A549 (cell line): ENCODE results near the gene ADAT1.

Experiments
- BHLHE40 ChIP-seq: IDR thresholded peaks from 2 replicates; pipeline ENCODE4 v1.6.1; 2012; ENCODE audit warnings: low read depth, low read length, inconsistent platforms
- CEBPB ChIP-seq, 2 experiments: fragments of >200 bp in 1 of 2; sonication (Bioruptor Twin) in 1 of 2; formaldehyde crosslinking in 1 of 2; IDR thresholded peaks; 2 replicates each; pipeline ENCODE4 v1.6.1; 2012 to 2016
- CHD4 ChIP-seq: fragments of 200-600 bp; sonication (generic); IDR thresholded peaks from 2 replicates; pipeline ENCODE4 v1.6.1; 2016; ENCODE audit warnings: antibody characterized with exemption, mild to moderate bottlenecking, borderline replicate concordance
- JUN ChIP-seq, 2 experiments: fragments of >200 bp; sonication (Bioruptor Twin); formaldehyde crosslinking; IDR thresholded peaks; 2 replicates in 1 of 2; 3 replicates in 1 of 2; pipeline ENCODE4 v1.6.1; 2016 to 2017
- JUNB ChIP-seq: fragments of >200 bp; sonication (Bioruptor Twin); formaldehyde crosslinking; IDR thresholded peaks from 2 replicates; pipeline ENCODE4 v1.6.1; 2016
- MAZ ChIP-seq: fragments of 150-350 bp; IDR thresholded peaks from 2 replicates; pipeline ENCODE4 v1.6.1; 2014; ENCODE audit warnings: antibody characterized with exemption, low read depth, low read length, borderline replicate concordance
- PHF8 ChIP-seq: fragments of 200-600 bp; sonication (generic); IDR thresholded peaks from 2 replicates; pipeline ENCODE4 v1.6.1; 2016; ENCODE audit warnings: low read depth, mild to moderate bottlenecking, antibody characterized with exemption, moderate library complexity, borderline replicate concordance
- POLR2A ChIP-seq: IDR thresholded peaks from 2 replicates; pipeline ENCODE4 v1.6.1; 2012; ENCODE audit warnings: mild to moderate bottlenecking, low read length
- RAD21 ChIP-seq, 2 experiments: fragments of >200 bp in 1 of 2; sonication (Bioruptor Twin) in 1 of 2; formaldehyde crosslinking in 1 of 2; IDR thresholded peaks in 1 of 2; conservative IDR thresholded peaks in 1 of 2; 2 replicates in 1 of 2; 3 replicates in 1 of 2; pipeline ENCODE4 v1.6.1; 2012 to 2018; ENCODE audit warnings: inconsistent platforms in 1 of 2
- TF ChIP-seq, protein P1 (sequence below): fragments of >200 bp; sonication (Bioruptor Twin); formaldehyde crosslinking; IDR thresholded peaks from 3 replicates; pipeline ENCODE4 v1.5.1; 2016
- TF ChIP-seq, protein P2 (sequence below): IDR thresholded peaks from 2 replicates; pipeline ENCODE4 v1.6.1; 2012
- TF ChIP-seq, protein P3 (sequence below): IDR thresholded peaks from 2 replicates; pipeline ENCODE4 v1.6.1; 2012
- TF ChIP-seq, protein P4 (sequence below): fragments of 250-450 bp; sonication (Bioruptor Pico); IDR thresholded peaks from 2 replicates; pipeline ENCODE4 v1.5.0; 2021; ENCODE audit warnings: mild to moderate bottlenecking, moderate library complexity, borderline replicate concordance

DNA sequence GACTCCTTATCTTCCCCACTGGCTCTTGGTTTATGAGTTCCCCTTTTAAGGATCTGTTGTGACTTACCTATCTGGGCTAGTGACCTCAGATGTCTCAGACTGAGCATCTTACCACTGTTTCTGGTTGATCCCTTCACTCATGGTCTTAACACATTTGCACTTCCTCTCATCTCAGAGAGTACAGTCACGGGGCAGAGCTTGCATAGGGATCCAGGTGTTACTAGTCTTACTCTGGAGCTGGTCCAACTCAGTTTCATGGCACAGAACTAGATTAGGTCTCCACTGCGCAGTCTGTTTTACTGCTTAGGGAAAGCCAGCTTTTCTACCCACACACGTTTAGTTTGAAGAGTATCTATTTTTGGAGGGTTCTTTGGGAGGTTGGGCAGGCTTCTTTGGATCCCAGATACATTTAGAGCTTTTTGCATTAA, 46.7 kb downstream of the ADAT1 start:
- TF ChIP-seq, protein P1, sequence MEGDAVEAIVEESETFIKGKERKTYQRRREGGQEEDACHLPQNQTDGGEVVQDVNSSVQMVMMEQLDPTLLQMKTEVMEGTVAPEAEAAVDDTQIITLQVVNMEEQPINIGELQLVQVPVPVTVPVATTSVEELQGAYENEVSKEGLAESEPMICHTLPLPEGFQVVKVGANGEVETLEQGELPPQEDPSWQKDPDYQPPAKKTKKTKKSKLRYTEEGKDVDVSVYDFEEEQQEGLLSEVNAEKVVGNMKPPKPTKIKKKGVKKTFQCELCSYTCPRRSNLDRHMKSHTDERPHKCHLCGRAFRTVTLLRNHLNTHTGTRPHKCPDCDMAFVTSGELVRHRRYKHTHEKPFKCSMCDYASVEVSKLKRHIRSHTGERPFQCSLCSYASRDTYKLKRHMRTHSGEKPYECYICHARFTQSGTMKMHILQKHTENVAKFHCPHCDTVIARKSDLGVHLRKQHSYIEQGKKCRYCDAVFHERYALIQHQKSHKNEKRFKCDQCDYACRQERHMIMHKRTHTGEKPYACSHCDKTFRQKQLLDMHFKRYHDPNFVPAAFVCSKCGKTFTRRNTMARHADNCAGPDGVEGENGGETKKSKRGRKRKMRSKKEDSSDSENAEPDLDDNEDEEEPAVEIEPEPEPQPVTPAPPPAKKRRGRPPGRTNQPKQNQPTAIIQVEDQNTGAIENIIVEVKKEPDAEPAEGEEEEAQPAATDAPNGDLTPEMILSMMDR: no peak
- TF ChIP-seq, protein P2, sequence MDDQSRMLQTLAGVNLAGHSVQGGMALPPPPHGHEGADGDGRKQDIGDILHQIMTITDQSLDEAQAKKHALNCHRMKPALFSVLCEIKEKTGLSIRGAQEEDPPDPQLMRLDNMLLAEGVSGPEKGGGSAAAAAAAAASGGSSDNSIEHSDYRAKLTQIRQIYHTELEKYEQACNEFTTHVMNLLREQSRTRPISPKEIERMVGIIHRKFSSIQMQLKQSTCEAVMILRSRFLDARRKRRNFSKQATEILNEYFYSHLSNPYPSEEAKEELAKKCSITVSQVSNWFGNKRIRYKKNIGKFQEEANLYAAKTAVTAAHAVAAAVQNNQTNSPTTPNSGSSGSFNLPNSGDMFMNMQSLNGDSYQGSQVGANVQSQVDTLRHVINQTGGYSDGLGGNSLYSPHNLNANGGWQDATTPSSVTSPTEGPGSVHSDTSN: no peak
- TF ChIP-seq JUN (IDR thresholded peaks at IDR 0.05): no peak
- no peak for TF ChIP-seq BHLHE40
- no peak for TF ChIP-seq MAZ
- TF ChIP-seq POLR2A: no peak
- no peak for TF ChIP-seq JUNB
- TF ChIP-seq PHF8: no peak
- no peak for TF ChIP-seq CHD4
- TF ChIP-seq, protein P3, sequence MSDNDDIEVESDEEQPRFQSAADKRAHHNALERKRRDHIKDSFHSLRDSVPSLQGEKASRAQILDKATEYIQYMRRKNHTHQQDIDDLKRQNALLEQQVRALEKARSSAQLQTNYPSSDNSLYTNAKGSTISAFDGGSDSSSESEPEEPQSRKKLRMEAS: no peak
- no peak for TF ChIP-seq RAD21 (conservative IDR thresholded peaks at IDR 0.05 in 1 of 2, IDR thresholded peaks at IDR 0.05 in 1 of 2)
- TF ChIP-seq, protein P4, sequence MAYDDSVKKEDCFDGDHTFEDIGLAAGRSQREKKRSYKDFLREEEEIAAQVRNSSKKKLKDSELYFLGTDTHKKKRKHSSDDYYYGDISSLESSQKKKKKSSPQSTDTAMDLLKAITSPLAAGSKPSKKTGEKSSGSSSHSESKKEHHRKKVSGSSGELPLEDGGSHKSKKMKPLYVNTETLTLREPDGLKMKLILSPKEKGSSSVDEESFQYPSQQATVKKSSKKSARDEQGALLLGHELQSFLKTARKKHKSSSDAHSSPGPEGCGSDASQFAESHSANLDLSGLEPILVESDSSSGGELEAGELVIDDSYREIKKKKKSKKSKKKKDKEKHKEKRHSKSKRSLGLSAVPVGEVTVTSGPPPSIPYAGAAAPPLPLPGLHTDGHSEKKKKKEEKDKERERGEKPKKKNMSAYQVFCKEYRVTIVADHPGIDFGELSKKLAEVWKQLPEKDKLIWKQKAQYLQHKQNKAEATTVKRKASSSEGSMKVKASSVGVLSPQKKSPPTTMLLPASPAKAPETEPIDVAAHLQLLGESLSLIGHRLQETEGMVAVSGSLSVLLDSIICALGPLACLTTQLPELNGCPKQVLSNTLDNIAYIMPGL (CRISPR knock-in tag): no peak
- TF ChIP-seq CEBPB (IDR thresholded peaks at IDR 0.05): no peak
